ENCODE results near the gene SLC66A2. TPM values are rescaled to one million over a fixed set of nuclear protein-coding genes. Genes with fewer than 3 reads are reported as not detected.
A peak's percentile ranks its signal among the peaks of the same experiment; 100 is the strongest.

Gene SLC66A2
- total RNA-seq, 1 donor from 2014 or later: 65.2 TPM

DNA sequence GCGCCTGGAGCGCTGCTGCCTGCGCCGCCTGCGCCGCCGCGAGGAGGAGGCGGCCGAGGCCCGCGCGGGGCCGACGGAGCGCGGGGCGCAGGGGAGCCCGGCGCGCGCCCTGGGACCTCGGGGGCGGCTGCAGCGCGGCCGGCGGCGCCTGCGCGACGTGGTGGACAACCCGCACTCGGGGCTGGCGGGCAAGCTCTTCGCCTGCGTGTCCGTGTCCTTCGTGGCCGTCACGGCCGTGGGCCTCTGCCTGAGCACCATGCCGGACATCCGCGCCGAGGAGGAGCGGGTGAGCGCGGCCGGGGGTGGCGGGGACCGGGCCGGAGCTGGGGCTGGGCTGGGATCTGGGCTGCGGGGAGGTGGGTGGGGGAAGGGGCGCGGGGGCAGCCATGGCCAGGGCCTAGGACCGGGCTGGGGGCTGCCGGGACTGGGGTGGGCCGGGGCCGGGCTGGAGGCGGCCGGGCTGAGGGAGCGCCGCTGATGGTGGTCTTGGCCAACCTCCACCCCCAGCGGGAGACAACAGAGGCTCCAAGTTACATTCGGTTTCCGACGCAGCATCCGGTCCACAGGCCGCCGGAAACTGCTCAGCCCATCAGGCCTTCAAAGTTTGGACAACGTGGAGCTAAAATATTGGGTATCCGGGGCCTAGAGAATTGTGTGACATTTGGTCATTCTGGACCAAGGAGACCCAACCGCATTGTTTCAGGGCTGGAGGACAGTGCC is 87.3 kb downstream of the SLC66A2 start:
- intact Hi-C loops (cut with DNase I): no loop called here
- ATAC-seq (no peak), DNase-seq (ENCODE audit: low spot score) (peak; percentile 43)

DNA sequence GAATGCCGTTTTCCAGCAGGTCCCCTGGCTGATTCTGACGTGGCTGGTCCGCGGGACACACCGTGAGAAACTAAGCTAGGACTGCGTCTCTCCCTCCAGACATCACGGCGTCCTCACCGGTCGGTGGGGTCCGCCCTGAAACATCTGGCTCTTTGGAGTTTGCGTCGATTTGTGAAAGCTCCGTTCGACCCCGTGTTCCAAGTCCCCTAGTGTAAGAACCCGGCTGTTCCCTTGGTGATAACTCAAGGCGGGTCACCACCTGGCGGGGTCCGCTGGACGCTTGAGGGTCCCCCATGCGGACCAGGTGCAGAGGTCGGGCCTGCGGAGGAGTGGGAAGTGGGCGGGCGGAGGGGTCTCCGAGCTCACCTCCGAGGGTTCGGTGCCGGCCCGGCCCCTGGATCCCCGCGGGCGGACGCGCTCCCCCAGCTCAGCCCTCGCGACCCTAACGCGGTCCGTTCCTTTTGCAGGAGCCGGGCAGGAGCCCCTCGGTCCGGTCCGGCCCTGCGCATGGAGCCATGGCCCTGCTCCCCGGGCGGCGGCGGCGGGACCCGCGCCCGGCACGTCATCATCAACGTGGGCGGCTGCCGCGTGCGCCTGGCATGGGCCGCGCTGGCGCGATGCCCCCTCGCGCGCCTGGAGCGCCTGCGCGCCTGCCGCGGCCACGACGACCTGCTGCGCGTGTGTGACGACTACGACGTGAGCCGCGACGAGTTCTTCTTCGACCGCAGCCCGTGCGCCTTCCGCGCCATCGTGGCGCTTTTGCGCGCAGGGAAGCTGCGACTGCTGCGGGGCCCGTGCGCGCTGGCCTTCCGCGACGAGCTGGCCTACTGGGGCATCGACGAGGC is 88.1 kb downstream of the SLC66A2 start:
- intact Hi-C loops (cut with DNase I): no loop called here
- DNase-seq (ENCODE audit: low spot score) (no peak), ATAC-seq (no peak)

DNA sequence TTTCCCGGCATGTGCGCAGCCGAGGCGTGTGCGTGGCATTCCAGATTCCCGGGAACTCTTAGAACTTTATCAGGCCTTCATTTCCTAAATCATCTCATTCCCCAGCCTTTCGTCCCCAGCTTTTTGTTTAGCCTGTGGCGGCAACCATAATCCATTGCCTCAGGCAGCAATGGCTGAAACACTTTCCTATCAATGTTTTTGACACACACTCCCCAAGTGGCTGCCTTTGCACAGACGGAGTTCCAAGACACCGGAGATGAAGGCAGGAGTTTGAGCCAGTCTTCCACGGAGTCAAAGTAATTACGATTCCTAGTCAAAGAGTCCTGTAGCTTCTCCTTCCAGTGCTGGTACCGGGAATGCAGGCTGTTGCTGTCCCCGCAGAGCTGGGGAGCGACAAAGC is 88.9 kb downstream of the SLC66A2 start:
- ATAC-seq: no peak
- intact Hi-C loops (cut with DNase I): no loop called here
- no peak for DNase-seq (ENCODE audit: low spot score)

DNA sequence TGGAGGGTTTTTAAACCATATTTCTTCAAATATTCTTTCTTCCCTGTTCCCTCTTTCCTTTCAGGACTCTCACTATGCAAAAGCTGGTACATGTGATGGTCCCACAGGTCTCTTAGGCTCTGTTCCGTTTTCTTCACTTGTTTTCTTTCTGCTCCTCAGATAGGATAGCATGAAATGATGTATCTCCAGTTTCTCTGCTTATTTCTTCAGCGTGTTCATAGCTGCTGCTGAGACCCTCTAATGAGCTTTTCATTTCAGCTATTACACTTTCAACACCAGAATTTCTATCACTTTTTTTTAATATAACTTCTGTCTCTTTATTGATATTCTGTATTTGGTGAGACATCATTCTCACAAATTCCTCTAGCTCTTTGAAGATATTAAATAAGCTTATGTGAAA is 89.8 kb downstream of the SLC66A2 start:
- intact Hi-C loops (cut with DNase I): no loop called here
- DNase-seq (ENCODE audit: low spot score) (no peak), ATAC-seq (no peak)

DNA sequence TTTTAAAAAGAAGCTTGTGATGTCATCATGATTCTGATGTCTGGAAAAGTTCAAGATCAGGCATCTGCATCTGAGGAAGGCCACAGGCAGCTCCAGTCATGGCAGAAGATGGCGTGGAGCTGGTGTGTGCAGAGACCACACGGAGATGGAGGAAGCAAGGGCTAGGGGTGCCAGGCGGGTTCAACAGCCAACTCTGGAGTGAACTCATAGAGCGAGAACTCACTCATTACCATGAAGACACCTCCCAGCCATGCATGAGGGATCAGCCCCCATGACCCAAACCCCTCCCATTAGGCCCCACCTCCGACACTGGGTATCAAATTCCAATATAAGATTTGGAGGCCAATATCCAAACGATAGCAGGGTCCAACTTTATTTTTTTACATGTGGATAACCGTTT is 92.1 kb downstream of the SLC66A2 start:
- ATAC-seq: no peak
- no peak for DNase-seq (ENCODE audit: low spot score)
- intact Hi-C loops (cut with DNase I): no loop called here

DNA sequence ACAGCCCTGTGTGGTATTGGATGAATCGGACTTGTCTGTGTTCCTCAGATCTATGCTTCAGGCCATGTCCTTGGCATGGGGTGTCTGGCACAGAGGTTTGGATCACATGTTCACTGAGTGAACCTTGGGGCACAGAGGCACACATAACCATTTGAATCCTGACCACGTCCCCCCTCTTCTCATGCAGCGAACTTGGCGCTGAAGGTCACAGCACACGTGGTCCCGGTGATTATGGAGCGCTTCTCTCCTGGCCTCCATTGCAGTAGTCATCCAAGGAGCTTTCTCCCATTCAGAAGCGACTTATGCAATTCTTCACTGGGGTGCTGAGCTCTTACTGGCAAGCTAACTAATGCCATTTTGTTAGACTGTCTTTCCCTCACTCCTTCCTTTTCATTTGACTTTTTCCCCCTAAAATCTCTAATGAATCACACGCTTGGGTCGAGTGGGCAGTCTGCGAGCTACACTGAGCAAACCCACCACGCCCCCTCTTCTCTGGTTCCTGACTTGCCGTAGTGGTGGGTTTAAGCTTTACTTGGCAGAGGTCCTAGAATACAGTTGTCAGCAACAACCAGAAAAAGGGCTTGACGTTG is 94.3 kb downstream of the SLC66A2 start:
- intact Hi-C loops (cut with DNase I): no loop called here
- DNase-seq (ENCODE audit: low spot score) (no peak), ATAC-seq (peak; percentile 77)

DNA sequence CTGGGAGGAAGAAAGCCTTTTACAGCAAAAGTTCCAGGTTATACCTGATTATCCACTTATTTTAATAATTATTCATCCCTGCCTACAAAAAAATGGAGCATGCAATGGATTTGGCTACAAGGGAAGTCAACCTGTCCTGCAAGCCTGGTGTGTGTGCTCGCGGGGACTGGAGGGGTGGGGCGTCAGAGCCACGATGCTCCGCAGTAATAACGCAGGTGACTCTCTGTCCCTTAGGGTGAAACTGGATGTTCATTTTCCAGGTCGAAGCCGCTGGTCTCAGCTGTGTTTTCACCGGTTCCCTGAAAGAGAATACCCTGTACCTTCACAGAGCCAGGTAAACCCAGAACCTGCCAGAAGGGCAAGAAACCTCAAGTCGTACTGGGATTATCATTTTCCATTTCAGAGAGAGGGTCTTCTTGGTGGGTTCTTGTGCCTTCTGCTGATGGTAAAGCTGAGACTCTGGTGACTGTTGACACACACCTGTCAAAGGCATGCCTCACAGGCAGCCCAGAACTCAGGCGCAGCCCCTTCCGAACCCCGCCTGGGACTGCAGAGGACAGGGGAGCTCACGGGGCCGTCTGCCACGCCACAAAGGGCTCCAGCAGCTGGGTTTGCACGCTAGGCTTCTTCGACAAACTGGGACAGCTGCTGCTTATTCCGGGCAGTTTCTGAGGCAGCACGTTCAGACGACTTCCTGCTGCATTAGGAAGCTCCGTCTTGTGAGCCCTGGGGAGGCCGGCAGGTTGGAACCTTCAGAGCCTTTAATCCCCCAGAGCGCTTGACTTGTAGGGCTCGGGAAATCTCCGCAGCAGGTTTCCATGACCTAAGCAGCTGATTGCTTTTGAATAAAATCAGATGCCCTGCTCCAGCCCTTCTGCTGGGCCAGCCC is 95.1 kb downstream of the SLC66A2 start:
- DNase-seq (ENCODE audit: low spot score): no peak
- intact Hi-C loops (cut with DNase I): no loop called here
- ATAC-seq: no peak

DNA sequence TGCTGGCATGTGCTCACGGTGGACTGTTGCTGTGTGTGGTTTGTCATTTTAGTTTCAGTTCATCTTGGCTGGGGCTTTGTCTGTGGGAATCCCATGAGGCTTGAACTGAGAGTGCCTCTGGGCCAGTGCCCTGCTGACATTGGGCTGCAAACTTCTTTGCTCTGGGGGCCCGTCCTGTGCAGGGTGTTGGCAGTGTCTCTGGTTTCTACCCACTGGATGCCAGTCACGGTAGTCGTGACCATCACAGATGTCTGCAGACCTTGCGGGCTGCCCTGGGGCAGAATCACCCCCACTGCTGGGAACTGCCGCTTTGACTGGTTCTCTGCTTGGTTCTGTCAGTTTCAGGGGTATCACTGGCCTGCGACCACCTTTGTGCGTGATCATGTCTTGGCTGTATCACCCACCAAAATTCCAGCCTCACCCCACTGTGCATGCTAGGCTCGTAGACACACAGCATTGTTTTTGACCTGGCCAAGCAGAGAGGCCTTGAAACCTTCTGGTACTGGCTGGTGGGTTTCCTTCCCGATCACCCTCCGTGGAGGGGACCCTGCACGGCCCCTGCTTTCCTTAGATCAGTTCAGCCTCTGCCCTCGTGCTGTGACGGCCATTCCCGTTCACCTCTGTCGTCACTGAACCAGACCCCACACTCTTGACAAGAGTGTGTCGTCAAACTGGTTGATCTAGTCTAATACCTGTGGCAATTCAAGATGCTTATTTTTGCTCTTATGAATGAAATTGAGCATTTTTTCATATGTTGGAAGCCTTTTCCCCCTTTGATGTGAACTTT is 96.1 kb downstream of the SLC66A2 start:
- DNase-seq (ENCODE audit: low spot score) (no peak), ATAC-seq (no peak)
- intact Hi-C loops (cut with DNase I): no loop called here

DNA sequence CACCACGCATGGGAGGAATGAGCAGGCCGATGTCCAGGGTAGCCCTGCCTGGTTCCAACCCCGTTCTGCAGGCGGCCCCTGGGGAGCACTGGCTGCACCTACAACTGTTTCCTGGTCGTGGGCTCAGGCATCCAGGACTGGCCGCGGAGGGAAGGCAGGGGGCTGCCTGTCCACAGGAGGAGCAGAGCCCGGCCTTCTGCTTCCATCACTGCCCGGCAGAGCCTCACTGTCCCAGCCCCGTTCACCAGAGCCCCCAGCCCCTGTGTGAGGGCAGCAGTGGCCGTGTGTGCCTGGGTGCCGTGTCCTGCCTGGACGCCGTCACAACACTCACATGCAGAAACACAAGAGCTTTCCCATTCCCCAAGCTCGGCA is 97.5 kb downstream of the SLC66A2 start:
- ATAC-seq: no peak
- no peak for DNase-seq (ENCODE audit: low spot score)
- intact Hi-C loops (cut with DNase I): no loop called here

DNA sequence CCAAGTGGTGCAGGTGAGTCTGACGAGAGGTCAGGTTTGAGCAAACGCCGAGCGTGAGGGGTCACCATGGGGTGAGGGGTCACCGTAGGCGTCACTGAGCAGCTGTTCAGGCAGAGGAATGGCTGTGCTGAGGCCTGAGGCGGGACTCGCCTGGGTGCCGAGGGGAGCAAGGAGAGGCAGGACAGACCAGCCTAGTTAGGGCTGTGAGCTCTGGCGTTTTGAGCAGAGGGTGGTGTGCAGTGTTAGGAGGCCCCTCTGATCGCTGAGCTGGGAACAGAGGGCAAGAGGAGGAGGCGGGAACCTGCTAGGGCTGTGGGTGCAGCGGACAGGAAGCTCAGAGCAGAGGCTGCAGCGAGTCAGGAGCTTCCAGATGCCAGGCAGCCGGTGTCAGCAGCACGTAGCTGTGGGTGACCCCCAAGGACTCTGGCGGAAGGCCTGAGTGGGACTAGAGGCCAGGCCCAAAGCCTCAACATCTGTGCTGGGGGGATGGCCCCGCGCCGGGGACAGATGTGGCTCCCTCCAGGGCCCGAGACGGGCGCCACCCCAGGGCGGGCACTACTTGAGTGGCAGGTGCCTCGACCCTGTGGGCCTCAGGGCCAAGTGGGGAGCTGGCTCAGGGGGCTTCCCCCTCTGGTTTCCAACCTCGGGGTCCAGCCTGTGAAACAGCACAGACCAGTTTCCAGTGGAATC is 98.0 kb downstream of the SLC66A2 start:
- DNase-seq (ENCODE audit: low spot score) (no peak), ATAC-seq (no peak)
- intact Hi-C loops (cut with DNase I): no loop called here

DNA sequence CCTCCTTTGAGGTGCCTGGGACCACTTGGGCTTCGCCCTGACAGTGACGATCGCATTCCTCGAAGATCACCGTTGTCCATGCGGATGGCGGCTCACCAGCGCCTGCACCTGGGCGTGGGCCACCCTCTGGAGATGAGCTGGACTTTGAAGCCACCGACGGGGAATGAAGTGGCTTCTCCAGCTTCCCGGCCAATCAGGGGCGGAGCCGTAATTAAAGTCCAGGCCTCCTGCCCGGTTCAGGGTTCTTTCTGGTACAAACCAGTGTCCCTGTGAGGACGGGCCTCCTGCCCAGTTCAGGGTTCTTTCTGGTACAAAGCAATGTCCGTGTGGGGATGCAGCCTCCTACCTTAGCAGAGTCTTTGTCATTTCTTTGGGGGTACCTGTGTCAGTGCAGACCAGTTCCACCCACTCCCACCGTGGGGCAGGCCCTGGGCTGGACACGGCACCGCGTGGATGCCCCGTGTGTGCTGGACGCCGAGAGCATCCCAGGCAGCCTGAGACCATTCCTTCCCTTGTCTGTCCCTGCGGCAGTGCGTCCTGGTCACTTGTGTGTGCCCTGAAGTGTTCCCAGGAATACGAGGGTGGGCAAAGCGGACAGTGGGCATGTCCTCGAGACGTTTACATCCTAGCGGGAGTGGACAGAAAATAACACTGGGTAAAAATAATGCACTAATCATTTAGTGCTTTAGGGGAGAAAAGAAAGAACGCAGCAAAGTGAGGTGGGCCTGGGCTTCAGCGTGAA is 98.7 kb downstream of the SLC66A2 start:
- DNase-seq (ENCODE audit: low spot score) (no peak), ATAC-seq (no peak)
- intact Hi-C loops (cut with DNase I): no loop called here

Other genes starting within 250 kb of the SLC66A2 start
- gene KCNG2, start 153.7 kb downstream of the SLC66A2 start, total RNA-seq: 0.22 TPM
- 16.9 TPM for gene HSBP1L1, start 13.0 kb upstream of the SLC66A2 start, total RNA-seq
- 71.7 TPM for gene TXNL4A, start 36.9 kb upstream of the SLC66A2 start, total RNA-seq
- gene RBFA, start 82.8 kb upstream of the SLC66A2 start, total RNA-seq: 23.8 TPM
- gene ADNP2, start 157.6 kb upstream of the SLC66A2 start, total RNA-seq: 21.0 TPM